CD14-positive monocyte (primary cell): ENCODE measurements around the gene IPO11. TPM values are rescaled to one million over a fixed set of nuclear protein-coding genes. Genes with fewer than 3 reads are reported as not detected.

Experiments used
- DNase-seq, 3 donors: peaks; one replicate each; pipeline ENCODE4 v3.0.0-alpha.2; 2011 to 2022
- H2AFZ ChIP-seq: 2 replicates; pipeline ENCODE4 v1.6.0; 2012; ENCODE audit warnings: mild to moderate bottlenecking, low read depth, low read length, inconsistent platforms; ENCODE audit not compliant: insufficient read depth, poor library complexity, severe bottlenecking
- H3K27ac ChIP-seq, 2 donors: 1 replicate in 1 of 2; 2 replicates in 1 of 2; pipeline ENCODE4 v1.5.1; 2012 to 2013; ENCODE audit warnings: low read length in 2 of 2, control low read depth in 1 of 2, inconsistent platforms in 1 of 2, low read depth in 1 of 2, mild to moderate bottlenecking in 1 of 2
- H3K27me3 ChIP-seq, 2 donors: one replicate each; pipeline versions ENCODE4 v1.6.0 to v1.6.1; 2011 to 2013; ENCODE audit warnings: low read length in 2 of 2; ENCODE audit not compliant: control insufficient read depth in 2 of 2, insufficient read depth in 2 of 2
- H3K36me3 ChIP-seq, 2 donors: replicated peaks in 1 of 2; 1 replicate in 1 of 2; 2 replicates in 1 of 2; pipeline versions ENCODE4 v1.5.1 to v1.6.1; 2012 to 2013; ENCODE audit warnings: low read length in 2 of 2, control low read depth in 1 of 2, inconsistent platforms in 1 of 2, mild to moderate bottlenecking in 1 of 2; ENCODE audit not compliant: insufficient read depth in 2 of 2, control insufficient read depth in 1 of 2
- H3K4me1 ChIP-seq, 2 donors: 1 replicate in 1 of 2; 2 replicates in 1 of 2; pipeline versions ENCODE4 v1.5.1 to v1.6.1; 2012 to 2013; ENCODE audit warnings: low read length in 2 of 2, control low read depth in 1 of 2, inconsistent platforms in 1 of 2, mild to moderate bottlenecking in 1 of 2, moderate library complexity in 1 of 2; ENCODE audit not compliant: insufficient read depth in 2 of 2, control insufficient read depth in 1 of 2
- H3K4me2 ChIP-seq: replicated peaks from 2 replicates; pipeline ENCODE3; 2012; ENCODE audit warnings: low read length, moderate library complexity, mild to moderate bottlenecking; ENCODE audit not compliant: poor library complexity, severe bottlenecking; ENCODE audit errors: extremely low read depth
- H3K4me3 ChIP-seq, 3 experiments: fragments of 200-600 bp in 1 of 3; sonication (generic) in 1 of 3; replicated peaks in 1 of 3; 1 replicate in 2 of 3; 2 replicates in 1 of 3; pipeline ENCODE4 v1.5.1; 2011 to 2013; ENCODE audit warnings: low read length in 3 of 3, mild to moderate bottlenecking in 3 of 3, control low read depth in 2 of 3, low read depth in 2 of 3, inconsistent platforms in 1 of 3, moderate library complexity in 1 of 3
- H3K79me2 ChIP-seq: 2 replicates; pipeline ENCODE4 v1.6.0; 2012; ENCODE audit warnings: mild to moderate bottlenecking, control low read depth, inconsistent platforms, low read length, moderate library complexity; ENCODE audit not compliant: insufficient read depth
- H3K9ac ChIP-seq: 2 replicates; pipeline ENCODE4 v1.6.0; 2017; ENCODE audit warnings: low read length, mild to moderate bottlenecking; ENCODE audit not compliant: insufficient read depth, poor library complexity, severe bottlenecking
- H3K9me3 ChIP-seq, 2 donors: replicated peaks in 1 of 2; 1 replicate in 1 of 2; 2 replicates in 1 of 2; pipeline versions ENCODE4 v1.5.1 to v1.6.1; 2012 to 2013; ENCODE audit warnings: low read length in 2 of 2, control low read depth in 1 of 2; ENCODE audit not compliant: control insufficient read depth in 1 of 2, insufficient read depth in 1 of 2
- H4K20me1 ChIP-seq: 2 replicates; pipeline ENCODE4 v1.6.0; 2012; ENCODE audit warnings: mild to moderate bottlenecking, low read length, control low read depth, moderate library complexity; ENCODE audit not compliant: insufficient read depth
- H3K27ac Mint-ChIP-seq, 7 donors: one replicate each; pipeline ENCODE4 v1.8.0; 2020; ENCODE audit warnings: mild to moderate bottlenecking in 7 of 7, mixed read lengths in 7 of 7, moderate library complexity in 6 of 7, inconsistent platforms in 2 of 7
- H3K27me3 Mint-ChIP-seq, 3 donors: one replicate each; pipeline ENCODE4 v1.8.0; 2021 to 2022; ENCODE audit warnings: low read depth in 3 of 3, mild to moderate bottlenecking in 3 of 3, mixed read lengths in 3 of 3, moderate library complexity in 3 of 3, inconsistent platforms in 1 of 3
- H3K36me3 Mint-ChIP-seq, 2 donors: one replicate each; pipeline ENCODE4 v1.8.0; 2020; ENCODE audit warnings: mixed read lengths in 2 of 2, inconsistent platforms in 1 of 2, mild to moderate bottlenecking in 1 of 2
- H3K4me1 Mint-ChIP-seq: one replicate; pipeline ENCODE4 v1.8.0; 2020; ENCODE audit warnings: mild to moderate bottlenecking, mixed read lengths
- H3K4me3 Mint-ChIP-seq, 2 donors: one replicate each; pipeline ENCODE4 v1.8.0; 2020; ENCODE audit warnings: mild to moderate bottlenecking in 2 of 2, mixed read lengths in 2 of 2, moderate library complexity in 1 of 2
- H3K9me3 Mint-ChIP-seq, 7 donors: one replicate each; pipeline ENCODE4 v1.8.0; 2020 to 2022; ENCODE audit warnings: mixed read lengths in 7 of 7, mild to moderate bottlenecking in 6 of 7, moderate library complexity in 6 of 7, inconsistent platforms in 2 of 7
- CTCF ChIP-seq: fragments of 200-600 bp; IDR thresholded peaks from one replicate; pipeline ENCODE4 v1.8.0; 2022; ENCODE audit warnings: antibody characterized with exemption, mild to moderate bottlenecking
- WGBS: methylation state at CpG from one replicate; pipeline ENCODE4 v1.1.5; 2013; ENCODE audit warnings: missing lambda C conversion rate; ENCODE audit not compliant: insufficient coverage; 5-methylcytosine and 5-hydroxymethylcytosine counted together
- intact Hi-C, 2 donors: fragments of 100-400 bp; cut with micrococcal nuclease; formaldehyde crosslinking; loops; one replicate each; pipeline versions ENCODE4 v1.15.0 to v1.15.1; 2023
- polyA plus RNA-seq, 3 donors: library from polyadenylated mRNA; depleted of rRNA in 1 of 3; unstranded in 2 of 3; stranded (reverse) in 1 of 3; fragments of 300-500 nt in 2 of 3; fragments of >200 nt in 1 of 3; fragmentation: Illumina TruSeq in 2 of 3; gene quantifications; 1 replicate in 2 of 3; 2 replicates in 1 of 3; pipeline ENCODE4 v1.2.3, GENCODE V29; 2012 to 2021

IPO11 gene
- polyA plus RNA-seq, 3 donors: 4.4 to 5.5 (median 5.3) TPM

GRCh38 chr5:62585751-62586150 lies 173.2 kb downstream of the IPO11 start:
- H3K9me3 ChIP-seq: no peaks in the 10 kb centered on the region
- no peaks in the 10 kb centered on the region for H4K20me1 ChIP-seq
- H3K27me3 Mint-ChIP-seq: no peaks in the 10 kb centered on the region
- no peak overlapping the region for H3K27ac ChIP-seq
- H3K4me3 ChIP-seq: no peak overlapping the region
- peaks cover 0 to 5% (median 3%) of the 10 kb centered on the region in 7 donors for H3K9me3 Mint-ChIP-seq
- peaks cover 23% of the 10 kb centered on the region for H3K4me1 Mint-ChIP-seq
- H3K9ac ChIP-seq: no peak overlapping the region
- no peaks in the 10 kb centered on the region for H3K79me2 ChIP-seq
- no peak overlapping the region for H3K4me3 Mint-ChIP-seq
- peaks cover 17 to 22% of the 10 kb centered on the region in 2 donors for H3K36me3 Mint-ChIP-seq
- H3K36me3 ChIP-seq: no peaks in the 10 kb centered on the region
- no peak for TF ChIP-seq CTCF
- H2AFZ ChIP-seq: no peak overlapping the region
- DNase-seq: peak in 2 of 3 donors; percentile 7 to 11
- H3K4me2 ChIP-seq: no peak overlapping the region
- no peaks in the 10 kb centered on the region for H3K27me3 ChIP-seq
- H3K4me1 ChIP-seq: peaks cover 0 to 4% of the 10 kb centered on the region in 2 donors
- H3K27ac Mint-ChIP-seq: peak overlapping the region in 2 of 7 donors; percentile 12 to 25
- intact Hi-C loops: no loop called here

GRCh38 chr5:62587737-62588136 lies 175.2 kb downstream of the IPO11 start:
- no peaks in the 10 kb centered on the region for H3K79me2 ChIP-seq
- no peak overlapping the region for H3K27ac ChIP-seq
- H3K36me3 ChIP-seq: peaks cover 6 to 15% of the 10 kb centered on the region in 2 donors
- peaks cover 9 to 13% of the 10 kb centered on the region in 2 donors for H3K9me3 ChIP-seq
- WGBS: 0% methylated on average over 3 of the region's 3 CpGs
- H3K27me3 ChIP-seq: no peaks in the 10 kb centered on the region
- no peak overlapping the region for H3K4me2 ChIP-seq
- H3K9ac ChIP-seq: no peak overlapping the region
- no peak for TF ChIP-seq CTCF
- Mint-ChIP-seq H3K27ac (peak overlapping the region in 1 of 7 donors; percentile 50), H3K4me1 (peaks cover 17% of the 10 kb centered on the region), H3K27me3 (no peaks in the 10 kb centered on the region), H3K9me3 (peaks cover 13 to 24% (median 17%) of the 10 kb centered on the region in 7 donors), H3K4me3 (no peak overlapping the region), H3K36me3 (peaks cover 27 to 38% of the 10 kb centered on the region in 2 donors)
- no peaks in the 10 kb centered on the region for H4K20me1 ChIP-seq
- intact Hi-C loops: no loop called here
- H3K4me1 ChIP-seq: peaks cover 0 to 4% of the 10 kb centered on the region in 2 donors
- no peak for DNase-seq
- no peak overlapping the region for H2AFZ ChIP-seq
- H3K4me3 ChIP-seq: no peak overlapping the region
